ENCODE data around the gene ZNF462.
"Not testable (repeated sequence)": the region's sequence is repeated elsewhere in the genome, so short reads cannot be mapped to it uniquely, and the experiment has no call there.

Gene ZNF462

GRCh38 chr9:106862821-106863720, at the start of gene ZNF462:
ZNF462 (plus strand) TSS chr9:106863166; CDS start chr9:106923384, 60,218 bp downstream.
- no peak for DNase-seq

- DNase-seq: no peak
Measured at GRCh38 chr9:106816524-106816923, 46.4 kb upstream of the ZNF462 start.

GRCh38 chr9:106818034-106818433, 44.9 kb upstream of the ZNF462 start:
- DNase-seq: no peak

GRCh38 chr9:106820866-106821265, 42.1 kb upstream of the ZNF462 start:
- no peak for DNase-seq

GRCh38 chr9:106828070-106828469, 34.9 kb upstream of the ZNF462 start:
- DNase-seq: no peak

- no peak for DNase-seq
Measured at GRCh38 chr9:106828965-106829364, 34.0 kb upstream of the ZNF462 start.

- DNase-seq: no peak
Measured at GRCh38 chr9:106829666-106830408, 33.1 kb upstream of the ZNF462 start.

GRCh38 chr9:106830527-106831150, 32.3 kb upstream of the ZNF462 start:
- no peak for DNase-seq

- DNase-seq: no peak
Measured at GRCh38 chr9:106834888-106835287, 28.1 kb upstream of the ZNF462 start.

- no peak for DNase-seq
Measured at GRCh38 chr9:106835840-106836239, 27.1 kb upstream of the ZNF462 start.

GRCh38 chr9:106843371-106843770, 19.6 kb upstream of the ZNF462 start:
- DNase-seq: no peak

GRCh38 chr9:106846307-106846706, 16.7 kb upstream of the ZNF462 start:
- no peak for DNase-seq

- DNase-seq: no peak
Measured at GRCh38 chr9:106846857-106847256, 16.1 kb upstream of the ZNF462 start.

GRCh38 chr9:106851640-106852039, 11.3 kb upstream of the ZNF462 start:
- not testable (repeated sequence) for DNase-seq

- DNase-seq: no peak
Measured at GRCh38 chr9:106857811-106858470, 5.0 kb upstream of the ZNF462 start.

GRCh38 chr9:106859957-106860720, 2.8 kb upstream of the ZNF462 start:
- DNase-seq: no peak

GRCh38 chr9:106860721-106861639, 2.0 kb upstream of the ZNF462 start:
- DNase-seq: no peak

- no peak for DNase-seq
Measured at GRCh38 chr9:106861640-106862109, 1.3 kb upstream of the ZNF462 start.

GRCh38 chr9:106862110-106862820, 701 bp upstream of the ZNF462 start:
- DNase-seq: no peak
